Measurements from ENCODE around the gene TRAF2. TPM values are rescaled to one million over a fixed set of nuclear protein-coding genes. Genes with fewer than 3 reads are reported as not detected.
A peak's percentile ranks its signal among the peaks of the same experiment; 100 is the strongest.

The TRAF2 gene
- total and polyA plus RNA-seq, 12 donors, result 5.4 to 17.0 (median 10.1) TPM

DNA sequence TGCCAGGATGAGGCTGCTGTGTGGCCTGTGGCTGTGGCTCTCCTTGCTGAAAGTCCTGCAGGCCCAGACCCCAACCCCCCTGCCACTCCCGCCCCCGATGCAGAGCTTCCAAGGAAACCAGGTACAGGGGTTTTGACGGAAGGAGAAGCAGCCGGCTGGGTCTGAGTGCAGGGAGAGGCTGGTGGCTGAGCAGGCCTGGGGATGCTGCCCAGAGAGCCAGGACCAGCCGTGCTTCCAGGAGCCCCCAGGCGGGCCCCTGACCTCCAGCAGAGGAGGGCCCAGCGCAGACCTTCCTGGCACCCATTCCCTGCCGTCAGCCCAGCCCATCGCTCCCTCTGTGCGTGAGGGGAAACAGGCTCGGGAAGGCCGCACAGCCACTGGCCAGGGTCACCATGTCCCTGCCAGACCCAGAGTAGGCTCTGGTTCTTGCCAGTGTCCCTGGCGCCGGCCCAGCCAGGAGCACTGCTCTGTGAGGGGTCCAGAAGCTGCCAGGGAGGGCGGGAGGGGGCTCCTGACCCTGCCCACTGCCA is 66.1 kb downstream of the TRAF2 start:
- TF ChIP-seq CTCF (IDR thresholded peaks at IDR 0.05), result no peak
- WGBS, 2 donors, result 50 to 58% methylated on average over 11 to 15 of the region's 15 CpGs
- no peaks in the 10 kb centered on the region for H3K36me3 ChIP-seq
- no peak overlapping the region for H3K4me3 ChIP-seq
- intact Hi-C loops (cut with DNase I), result no loop called here
- peaks cover 19 to 55% (median 28%) of the 10 kb centered on the region in 9 donors for H3K4me1 ChIP-seq
- ATAC-seq (peak in 2 of 8 donors; percentile 1 to 4), DNase-seq (peak in 1 of 2 donors; percentile 42)
- H3K27me3 ChIP-seq, result no peaks in the 10 kb centered on the region
- no peaks in the 10 kb centered on the region for H3K9me3 ChIP-seq
- H3K27ac ChIP-seq, result peak overlapping the region in 9 of 10 donors; percentile 5 to 97 (median 90)

GRCh38 chr9:136952876-136953770 is 66.8 kb downstream of the TRAF2 start:
- H3K27me3 ChIP-seq, result no peaks in the 10 kb centered on the region
- H3K9me3 ChIP-seq, result no peaks in the 10 kb centered on the region
- TF ChIP-seq CTCF (IDR thresholded peaks at IDR 0.05), result no peak
- ATAC-seq (no peak), DNase-seq (peak in 1 of 2 donors; percentile 11)
- no peak overlapping the region for H3K4me3 ChIP-seq
- H3K4me1 ChIP-seq, result peaks cover 15 to 47% (median 21%) of the 10 kb centered on the region in 9 donors
- no peaks in the 10 kb centered on the region for H3K36me3 ChIP-seq
- H3K27ac ChIP-seq, result peak overlapping the region in 9 of 10 donors; percentile 5 to 97 (median 90)
- WGBS, 2 donors, result 79 to 84% methylated on average over 41 to 44 of the region's 44 CpGs
- intact Hi-C loops (cut with DNase I), result no loop called here

GRCh38 chr9:136953771-136954269 is 67.5 kb downstream of the TRAF2 start:
- H3K9me3 ChIP-seq, result no peaks in the 10 kb centered on the region
- H3K36me3 ChIP-seq, result no peaks in the 10 kb centered on the region
- no peak overlapping the region for H3K27ac ChIP-seq
- H3K4me3 ChIP-seq, result no peak overlapping the region
- H3K4me1 ChIP-seq, result peaks cover 13 to 40% (median 15%) of the 10 kb centered on the region in 9 donors
- intact Hi-C loops (cut with DNase I), result no loop called here
- H3K27me3 ChIP-seq, result no peaks in the 10 kb centered on the region
- peak in 1 of 2 donors; percentile 11 for DNase-seq
- no peak for ATAC-seq
- TF ChIP-seq CTCF (IDR thresholded peaks at IDR 0.05), result no peak
- 83 to 85% methylated on average over 19 of the region's 19 CpGs for WGBS, 2 donors

- no peaks in the 10 kb centered on the region for H3K27me3 ChIP-seq
- H3K9me3 ChIP-seq, result no peaks in the 10 kb centered on the region
- H3K4me1 ChIP-seq, result peaks cover 7 to 34% (median 9%) of the 10 kb centered on the region in 9 donors
- no peak for ATAC-seq
- intact Hi-C loops (cut with DNase I), result no loop called here
- DNase-seq, result peak in 1 of 2 donors; percentile 14
- H3K4me3 ChIP-seq, result no peak overlapping the region
- no peak overlapping the region for H3K27ac ChIP-seq
- no peak for TF ChIP-seq CTCF (IDR thresholded peaks at IDR 0.05)
- H3K36me3 ChIP-seq, result no peaks in the 10 kb centered on the region
- WGBS, 2 donors, result 87 to 88% methylated on average over 25 of the region's 25 CpGs
Observed at GRCh38 chr9:136954270-136955083, 68.2 kb downstream of the TRAF2 start.
